Measurements from ENCODE around the gene SLC6A2.

DNA sequence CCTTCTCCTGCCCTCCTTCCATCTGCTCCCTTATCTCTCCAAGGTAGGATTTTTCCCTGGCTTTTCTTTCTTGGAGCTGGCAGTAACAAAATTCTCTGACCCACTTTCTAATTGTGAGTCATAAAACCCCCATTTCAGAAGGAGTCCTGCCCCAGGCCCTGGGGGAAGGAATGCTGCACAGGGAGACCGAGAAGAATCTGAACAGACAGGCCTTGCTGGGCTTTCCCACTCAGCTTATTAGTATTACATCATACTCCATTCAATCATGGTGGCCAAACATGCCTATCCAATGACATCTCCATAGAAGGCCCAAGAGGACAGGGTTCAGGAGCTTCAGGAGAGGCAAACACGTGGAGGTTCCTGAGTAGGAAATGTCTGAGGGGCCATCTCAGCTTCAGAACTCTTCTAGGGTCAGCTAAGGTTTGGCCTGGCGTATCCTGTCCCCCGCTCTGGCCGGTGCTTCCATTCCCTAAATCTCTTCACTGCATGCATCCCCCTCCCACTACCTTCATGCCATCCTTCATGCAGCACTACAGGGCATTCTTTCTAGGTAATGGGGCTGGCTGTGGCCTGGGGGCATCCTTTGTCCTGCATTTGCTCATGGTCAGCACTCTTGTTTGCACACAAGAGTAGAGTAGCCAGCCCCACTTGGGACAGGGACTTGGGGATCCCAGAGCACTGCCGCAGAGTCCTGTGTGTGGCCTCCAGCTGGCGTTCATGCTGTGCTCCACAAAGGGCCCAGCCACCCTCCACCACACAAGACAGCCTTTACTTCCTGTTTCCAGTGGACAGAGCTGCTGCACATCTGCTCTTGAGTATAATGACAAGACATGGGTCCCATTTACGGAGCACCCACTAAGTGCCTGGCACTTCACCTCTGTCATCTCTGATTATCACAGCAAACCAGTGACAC, 8.2 kb downstream of the SLC6A2 start:
- TF ChIP-seq EZH2phosphoT487 (IDR thresholded peaks at IDR 0.05; ENCODE audit: unreplicated experiment) (no peak), EZH2 (IDR thresholded peaks at IDR 0.05; ENCODE audit: low read depth, unreplicated experiment) (no peak), POLR2AphosphoS5 (IDR thresholded peaks at IDR 0.05; ENCODE audit: low read depth) (no peak), JUNB (IDR thresholded peaks at IDR 0.05; ENCODE audit: unreplicated experiment) (no peak), CREB1 (CRISPR knock-in tag; IDR thresholded peaks at IDR 0.05; ENCODE audit: low read depth) (no peak), STAT1 (IDR thresholded peaks at IDR 0.05; ENCODE audit: unreplicated experiment) (no peak), NANOG (IDR thresholded peaks at IDR 0.05; ENCODE audit: borderline replicate concordance) (no peak)
- TF ChIP-seq, protein P1, sequence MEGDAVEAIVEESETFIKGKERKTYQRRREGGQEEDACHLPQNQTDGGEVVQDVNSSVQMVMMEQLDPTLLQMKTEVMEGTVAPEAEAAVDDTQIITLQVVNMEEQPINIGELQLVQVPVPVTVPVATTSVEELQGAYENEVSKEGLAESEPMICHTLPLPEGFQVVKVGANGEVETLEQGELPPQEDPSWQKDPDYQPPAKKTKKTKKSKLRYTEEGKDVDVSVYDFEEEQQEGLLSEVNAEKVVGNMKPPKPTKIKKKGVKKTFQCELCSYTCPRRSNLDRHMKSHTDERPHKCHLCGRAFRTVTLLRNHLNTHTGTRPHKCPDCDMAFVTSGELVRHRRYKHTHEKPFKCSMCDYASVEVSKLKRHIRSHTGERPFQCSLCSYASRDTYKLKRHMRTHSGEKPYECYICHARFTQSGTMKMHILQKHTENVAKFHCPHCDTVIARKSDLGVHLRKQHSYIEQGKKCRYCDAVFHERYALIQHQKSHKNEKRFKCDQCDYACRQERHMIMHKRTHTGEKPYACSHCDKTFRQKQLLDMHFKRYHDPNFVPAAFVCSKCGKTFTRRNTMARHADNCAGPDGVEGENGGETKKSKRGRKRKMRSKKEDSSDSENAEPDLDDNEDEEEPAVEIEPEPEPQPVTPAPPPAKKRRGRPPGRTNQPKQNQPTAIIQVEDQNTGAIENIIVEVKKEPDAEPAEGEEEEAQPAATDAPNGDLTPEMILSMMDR (conservative IDR thresholded peaks at IDR 0.05; ENCODE audit: low read depth in 2 of 2), result no peak
- TF ChIP-seq, protein P2, sequence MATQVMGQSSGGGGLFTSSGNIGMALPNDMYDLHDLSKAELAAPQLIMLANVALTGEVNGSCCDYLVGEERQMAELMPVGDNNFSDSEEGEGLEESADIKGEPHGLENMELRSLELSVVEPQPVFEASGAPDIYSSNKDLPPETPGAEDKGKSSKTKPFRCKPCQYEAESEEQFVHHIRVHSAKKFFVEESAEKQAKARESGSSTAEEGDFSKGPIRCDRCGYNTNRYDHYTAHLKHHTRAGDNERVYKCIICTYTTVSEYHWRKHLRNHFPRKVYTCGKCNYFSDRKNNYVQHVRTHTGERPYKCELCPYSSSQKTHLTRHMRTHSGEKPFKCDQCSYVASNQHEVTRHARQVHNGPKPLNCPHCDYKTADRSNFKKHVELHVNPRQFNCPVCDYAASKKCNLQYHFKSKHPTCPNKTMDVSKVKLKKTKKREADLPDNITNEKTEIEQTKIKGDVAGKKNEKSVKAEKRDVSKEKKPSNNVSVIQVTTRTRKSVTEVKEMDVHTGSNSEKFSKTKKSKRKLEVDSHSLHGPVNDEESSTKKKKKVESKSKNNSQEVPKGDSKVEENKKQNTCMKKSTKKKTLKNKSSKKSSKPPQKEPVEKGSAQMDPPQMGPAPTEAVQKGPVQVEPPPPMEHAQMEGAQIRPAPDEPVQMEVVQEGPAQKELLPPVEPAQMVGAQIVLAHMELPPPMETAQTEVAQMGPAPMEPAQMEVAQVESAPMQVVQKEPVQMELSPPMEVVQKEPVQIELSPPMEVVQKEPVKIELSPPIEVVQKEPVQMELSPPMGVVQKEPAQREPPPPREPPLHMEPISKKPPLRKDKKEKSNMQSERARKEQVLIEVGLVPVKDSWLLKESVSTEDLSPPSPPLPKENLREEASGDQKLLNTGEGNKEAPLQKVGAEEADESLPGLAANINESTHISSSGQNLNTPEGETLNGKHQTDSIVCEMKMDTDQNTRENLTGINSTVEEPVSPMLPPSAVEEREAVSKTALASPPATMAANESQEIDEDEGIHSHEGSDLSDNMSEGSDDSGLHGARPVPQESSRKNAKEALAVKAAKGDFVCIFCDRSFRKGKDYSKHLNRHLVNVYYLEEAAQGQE (IDR thresholded peaks at IDR 0.05; ENCODE audit: unreplicated experiment), result no peak
